Epithelial cell of proximal tubule (primary cell): Measurements from ENCODE around the gene CCR1. TPM values are rescaled to one million over a fixed set of nuclear protein-coding genes. Genes with fewer than 3 reads are reported as not detected.
"Not testable (repeated sequence)": the region's sequence is repeated elsewhere in the genome, so short reads cannot be mapped to it uniquely, and the experiment has no call there.

ENCODE experiments used
- DNase-seq: peaks from one replicate; pipeline ENCODE4 v3.0.0-alpha.2; 2011; ENCODE audit warnings: low read depth
- H3K4me3 ChIP-seq: 2 replicates; pipeline ENCODE4 v1.5.1; 2011; ENCODE audit warnings: low read depth, mild to moderate bottlenecking, low read length
- CTCF ChIP-seq: conservative IDR thresholded peaks from 2 replicates; pipeline ENCODE4 v1.5.1; 2012; ENCODE audit warnings: low read depth, mild to moderate bottlenecking, low read length
- total RNA-seq: library from RNA; depleted of rRNA; stranded (reverse); fragments of >200 nt; gene quantifications from 2 replicates; pipeline ENCODE4 v1.2.3, GENCODE V29; 2015

CCR1 gene
- total RNA-seq, 1 donor from 2014 or later, result not detected

GRCh38 chr3:46213201-46213600, 5.1 kb upstream of the CCR1 start:
- H3K4me3 ChIP-seq, result no peak overlapping the region
- DNase-seq, result no peak
- no peak for TF ChIP-seq CTCF

GRCh38 chr3:46212101-46212500, 4.0 kb upstream of the CCR1 start:
- DNase-seq, result no peak
- no peak for TF ChIP-seq CTCF

GRCh38 chr3:46209746-46210470, 1.8 kb upstream of the CCR1 start:
- no peak overlapping the region for H3K4me3 ChIP-seq
- no peak for DNase-seq
- no peak for TF ChIP-seq CTCF

More at GRCh38 chr3:46212101-46212500, 4.0 kb upstream of the CCR1 start:
- H3K4me3 ChIP-seq, result no peak overlapping the region

GRCh38 chr3:46209053-46209452, 940 bp upstream of the CCR1 start:
- no peak overlapping the region for H3K4me3 ChIP-seq
- no peak for TF ChIP-seq CTCF
- DNase-seq, result no peak

- not testable (repeated sequence) for H3K4me3 ChIP-seq, DNase-seq
These were observed 599 bp downstream of the CCR1 start for GRCh38 chr3:46207514-46207913.

GRCh38 chr3:46206282-46207015, 1.7 kb downstream of the CCR1 start:
- H3K4me3 ChIP-seq, result no peak overlapping the region
- DNase-seq, result no peak
- TF ChIP-seq CTCF, result no peak

GRCh38 chr3:46205286-46205960, 2.7 kb downstream of the CCR1 start:
- no peak for DNase-seq
- no peak overlapping the region for H3K4me3 ChIP-seq
- no peak for TF ChIP-seq CTCF
